HEK293 (cell line): Measurements from ENCODE around the gene CLN3.
"Not testable (repeated sequence)": the region's sequence is repeated elsewhere in the genome, so short reads cannot be mapped to it uniquely, and the experiment has no call there.

Experiments used
- CTCF ChIA-PET: fragments of 350-600 bp; formaldehyde crosslinking; extraction: SDS; loops from one replicate; lab custom pipeline; 2021; ENCODE audit warnings: antibody characterized with exemption; lab: Yijun Ruan, JAX
- POLR2A ChIA-PET: fragments of 300-600 bp; formaldehyde crosslinking; extraction: SDS; loops from one replicate; lab custom pipeline; 2020; ENCODE audit warnings: antibody characterized with exemption, inconsistent platforms; lab: Yijun Ruan, JAX
- H3K27ac ChIP-seq: fragments of 200-500 bp; sonication (Bioruptor generic); 2 replicates; pipeline ENCODE4 v1.5.1; 2014; ENCODE audit warnings: low read depth, low read length, control low read depth, inconsistent platforms; ENCODE audit errors: extremely low read depth
- H3K36me3 ChIP-seq, 2 experiments: fragments of 200-500 bp in 1 of 2; sonication (Bioruptor generic) in 1 of 2; 1 replicate in 1 of 2; 2 replicates in 1 of 2; pipeline ENCODE4 v1.5.1; 2014 to 2017; ENCODE audit warnings: inconsistent platforms in 2 of 2, low read length in 2 of 2; ENCODE audit not compliant: control insufficient read depth in 2 of 2, insufficient read depth in 1 of 2
- H3K4me1 ChIP-seq: fragments of 200-500 bp; sonication (Bioruptor generic); 2 replicates; pipeline ENCODE4 v1.5.1; 2014; ENCODE audit warnings: mild to moderate bottlenecking, low read length, inconsistent platforms; ENCODE audit not compliant: control insufficient read depth, insufficient read depth
- H3K4me3 ChIP-seq: 2 replicates; pipeline ENCODE4 v1.5.1; 2011; ENCODE audit warnings: low read depth, mild to moderate bottlenecking, control low read depth, low read length, moderate library complexity
- H3K9me3 ChIP-seq: fragments of 200-500 bp; sonication (Bioruptor generic); 2 replicates; pipeline ENCODE4 v1.5.1; 2014; ENCODE audit warnings: low read depth, low read length, inconsistent platforms; ENCODE audit not compliant: control insufficient read depth, insufficient read depth
- EGR2 ChIP-seq: fragments of 450-650 bp; formaldehyde crosslinking; IDR thresholded peaks from 2 replicates; pipeline ENCODE4 v1.5.1; 2016; ENCODE audit warnings: low read depth, missing biosample characterization, missing genetic modification characterization
- OSR2 ChIP-seq: fragments of 450-650 bp; formaldehyde crosslinking; IDR thresholded peaks from 2 replicates; pipeline ENCODE4 v1.5.1; 2016; ENCODE audit warnings: missing biosample characterization, missing genetic modification characterization
- PRDM1 ChIP-seq: fragments of 450-650 bp; formaldehyde crosslinking; IDR thresholded peaks from 2 replicates; pipeline ENCODE4; 2016; ENCODE audit warnings: missing biosample characterization, missing genetic modification characterization
- REST ChIP-seq: fragments of 450-650 bp; formaldehyde crosslinking; IDR thresholded peaks from 2 replicates; pipeline ENCODE4 v1.5.1; 2016; ENCODE audit warnings: missing biosample characterization, missing genetic modification characterization
- ZBTB48 ChIP-seq: fragments of 450-650 bp; formaldehyde crosslinking; IDR thresholded peaks from 2 replicates; pipeline ENCODE4 v1.5.1; 2016; ENCODE audit warnings: missing biosample characterization, missing genetic modification characterization
- ZNF121 ChIP-seq: fragments of 450-650 bp; formaldehyde crosslinking; IDR thresholded peaks from 2 replicates; pipeline ENCODE4 v1.5.1; 2016; ENCODE audit warnings: missing biosample characterization, missing genetic modification characterization
- ZNF157 ChIP-seq: fragments of 450-650 bp; formaldehyde crosslinking; IDR thresholded peaks from 2 replicates; pipeline ENCODE4 v1.5.1; 2016; ENCODE audit warnings: missing biosample characterization, missing genetic modification characterization
- ZNF23 ChIP-seq: fragments of 450-650 bp; formaldehyde crosslinking; IDR thresholded peaks from 2 replicates; pipeline ENCODE4 v1.5.1; 2016; ENCODE audit warnings: missing biosample characterization, missing genetic modification characterization, borderline replicate concordance
- ZNF24 ChIP-seq: fragments of 450-650 bp; formaldehyde crosslinking; IDR thresholded peaks from 2 replicates; pipeline ENCODE4 v1.5.1; 2016; ENCODE audit warnings: missing biosample characterization, missing genetic modification characterization
- ZNF248 ChIP-seq: fragments of 450-650 bp; formaldehyde crosslinking; IDR thresholded peaks from 2 replicates; pipeline ENCODE4 v1.5.1; 2017; ENCODE audit warnings: missing biosample characterization, missing genetic modification characterization
- ZNF335 ChIP-seq: fragments of 450-650 bp; formaldehyde crosslinking; conservative IDR thresholded peaks from 2 replicates; pipeline ENCODE4 v1.5.1; 2016; ENCODE audit warnings: missing biosample characterization, missing genetic modification characterization
- ZNF426 ChIP-seq: fragments of 450-650 bp; formaldehyde crosslinking; IDR thresholded peaks from 2 replicates; pipeline ENCODE4 v1.5.1; 2017; ENCODE audit warnings: missing biosample characterization, missing genetic modification characterization, mild to moderate bottlenecking, inconsistent platforms, moderate library complexity
- ZNF670 ChIP-seq: fragments of 450-650 bp; formaldehyde crosslinking; IDR thresholded peaks from 2 replicates; pipeline ENCODE4 v1.5.1; 2016; ENCODE audit warnings: missing biosample characterization, missing genetic modification characterization, low read depth
- ZNF707 ChIP-seq: fragments of 450-650 bp; formaldehyde crosslinking; IDR thresholded peaks from 2 replicates; pipeline ENCODE4 v1.5.1; 2016; ENCODE audit warnings: missing biosample characterization, missing genetic modification characterization
- ZNF776 ChIP-seq: fragments of 450-650 bp; formaldehyde crosslinking; IDR thresholded peaks from 2 replicates; pipeline ENCODE4 v1.5.0; 2017; ENCODE audit warnings: missing biosample characterization, missing genetic modification characterization, borderline replicate concordance
- TF ChIP-seq, protein P1 (sequence below): fragments of 450-650 bp; formaldehyde crosslinking; IDR thresholded peaks from 2 replicates; pipeline ENCODE4 v1.5.1; 2017; ENCODE audit warnings: missing biosample characterization, missing genetic modification characterization

Gene CLN3

GRCh38 chr16:28501258-28502232 lies 9.7 kb upstream of the CLN3 start (continued):
- TF ChIP-seq EGR2 (tag by site-specific recombination) (peak; percentile 97), REST (tag by site-specific recombination) (no peak), ZNF776 (tag by site-specific recombination) (no peak; the same call in 1 of the 2 replicates), ZNF157 (tag by site-specific recombination) (no peak), ZNF248 (tag by site-specific recombination) (0 out of 2 replicates have a peak, but pooled peaks have one; percentile 8), OSR2 (tag by site-specific recombination) (0 out of 2 replicates have a peak, but pooled peaks have one; percentile 5), ZNF670 (no peak), PRDM1 (peak; percentile 94), ZNF707 (0 out of 2 replicates have a peak, but pooled peaks have one; percentile 13)

- H3K27ac ChIP-seq, H3K9me3 ChIP-seq, POLR2A ChIA-PET, H3K4me1 ChIP-seq, H3K36me3 ChIP-seq, H3K4me3 ChIP-seq: not testable (repeated sequence)
- TF ChIP-seq ZNF335 (tag by site-specific recombination), result peak; percentile 30; the same call in 1 of the 2 replicates
- CTCF ChIA-PET, result interaction anchor here (0.6 to 1.2 kb wide), 2 partner anchors 13 to 55 kb away, joined by 3 read pairs; no protein-coding TSS in a partner anchor
Observed at GRCh38 chr16:28500476-28501180, 8.8 kb upstream of the CLN3 start.

- no peak for TF ChIP-seq ZNF24 (tag by site-specific recombination)
Observed at GRCh38 chr16:28499854-28500253, 8.0 kb upstream of the CLN3 start.

DNA sequence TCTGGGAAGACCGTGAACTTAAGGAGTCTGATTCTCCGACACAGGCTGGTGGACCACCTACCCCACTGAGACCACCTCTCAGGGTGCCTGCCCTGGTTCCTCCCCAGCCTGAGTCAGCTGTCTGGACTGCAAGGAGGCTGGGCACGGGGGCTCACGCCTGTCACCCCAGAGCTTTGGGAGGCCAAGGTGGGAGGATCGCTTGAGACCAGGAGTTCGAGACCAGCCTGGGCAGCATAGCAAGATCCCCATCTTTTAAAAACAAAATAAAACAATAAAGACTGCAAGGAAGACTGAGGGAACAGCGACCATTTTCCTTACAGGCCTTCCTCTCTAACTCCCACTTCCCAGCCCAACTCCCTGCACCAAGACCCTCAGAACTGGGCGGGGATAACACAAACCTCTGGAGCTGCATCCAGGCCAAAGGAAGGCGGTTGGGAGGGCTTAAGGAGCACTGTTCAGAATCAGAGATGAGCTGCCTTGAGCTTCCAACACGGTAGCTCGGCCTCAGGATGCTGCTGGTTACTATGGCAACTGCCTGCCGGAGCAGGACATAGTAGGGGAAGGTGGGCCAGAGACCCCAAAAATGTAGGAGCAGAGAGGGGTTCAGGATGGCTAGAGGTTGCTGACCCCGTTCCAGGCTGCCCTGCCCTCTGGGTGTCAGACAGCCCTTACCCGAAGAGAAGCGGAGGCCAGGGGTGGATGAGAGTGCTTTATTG lies 7.0 kb upstream of the CLN3 start:
- POLR2A ChIA-PET, result interaction anchor here (0.6 kb wide), 1 partner anchor 23 kb away, joined by 6 read pairs; no protein-coding TSS in a partner anchor
- TF ChIP-seq, protein P1, sequence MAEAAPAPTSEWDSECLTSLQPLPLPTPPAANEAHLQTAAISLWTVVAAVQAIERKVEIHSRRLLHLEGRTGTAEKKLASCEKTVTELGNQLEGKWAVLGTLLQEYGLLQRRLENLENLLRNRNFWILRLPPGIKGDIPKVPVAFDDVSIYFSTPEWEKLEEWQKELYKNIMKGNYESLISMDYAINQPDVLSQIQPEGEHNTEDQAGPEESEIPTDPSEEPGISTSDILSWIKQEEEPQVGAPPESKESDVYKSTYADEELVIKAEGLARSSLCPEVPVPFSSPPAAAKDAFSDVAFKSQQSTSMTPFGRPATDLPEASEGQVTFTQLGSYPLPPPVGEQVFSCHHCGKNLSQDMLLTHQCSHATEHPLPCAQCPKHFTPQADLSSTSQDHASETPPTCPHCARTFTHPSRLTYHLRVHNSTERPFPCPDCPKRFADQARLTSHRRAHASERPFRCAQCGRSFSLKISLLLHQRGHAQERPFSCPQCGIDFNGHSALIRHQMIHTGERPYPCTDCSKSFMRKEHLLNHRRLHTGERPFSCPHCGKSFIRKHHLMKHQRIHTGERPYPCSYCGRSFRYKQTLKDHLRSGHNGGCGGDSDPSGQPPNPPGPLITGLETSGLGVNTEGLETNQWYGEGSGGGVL (tag by site-specific recombination), result no peak
- no peak for TF ChIP-seq ZBTB48 (tag by site-specific recombination)
- TF ChIP-seq ZNF23 (tag by site-specific recombination), result no peak
- no peak for TF ChIP-seq ZNF426 (tag by site-specific recombination)
- TF ChIP-seq ZNF121 (tag by site-specific recombination), result peak; percentile 77; the same call in 1 of the 2 replicates
- TF ChIP-seq ZNF707, result no peak
- no peaks in the 10 kb centered on the region for H3K4me1 ChIP-seq

More at GRCh38 chr16:28499854-28500253, 8.0 kb upstream of the CLN3 start:
- ChIA-PET POLR2A (no interaction called here), CTCF (interaction anchor here (1.2 kb wide), 1 partner anchor 55 kb away, joined by 3 read pairs; no protein-coding TSS in a partner anchor)
- H3K4me1 ChIP-seq, result no peaks in the 10 kb centered on the region
- H3K4me3 ChIP-seq, result no peak overlapping the region
- no peaks in the 10 kb centered on the region for H3K9me3 ChIP-seq
- H3K27ac ChIP-seq, result no peak overlapping the region
- H3K36me3 ChIP-seq, result no peaks in the 10 kb centered on the region

More for the DNA sequence above, 7.0 kb upstream of the CLN3 start:
- H3K4me3 ChIP-seq, result no peak overlapping the region
- H3K36me3 ChIP-seq, result no peaks in the 10 kb centered on the region
- H3K9me3 ChIP-seq, result no peaks in the 10 kb centered on the region
- CTCF ChIA-PET, result no interaction called here
- H3K27ac ChIP-seq, result no peak overlapping the region
